HG03045 (cell line): Measurements from ENCODE around the gene PRKAR2B.
"Not testable (repeated sequence)": the region's sequence is repeated elsewhere in the genome, so short reads cannot be mapped to it uniquely, and the experiment has no call there.

Source experiments
- ATAC-seq: cut with Tn5 transposase; IDR thresholded peaks from one replicate; pipeline ENCODE4 v1.9.1; 2021; ENCODE audit warnings: mild to moderate bottlenecking, moderate library complexity; ENCODE audit not compliant: unreplicated experiment

Gene PRKAR2B

GRCh38 chr7:107026166-107026565 is 18.3 kb upstream of the PRKAR2B start:
- no peak for ATAC-seq

- no peak for ATAC-seq
These were observed 17.3 kb upstream of the PRKAR2B start for GRCh38 chr7:107027208-107027607.

GRCh38 chr7:107029061-107029763 is 15.3 kb upstream of the PRKAR2B start:
- no peak for ATAC-seq

- no peak for ATAC-seq
These were observed 14.7 kb upstream of the PRKAR2B start for GRCh38 chr7:107029764-107030286.

- no peak for ATAC-seq
These were observed 12.5 kb upstream of the PRKAR2B start for GRCh38 chr7:107032050-107032449.

GRCh38 chr7:107032720-107033438 is 11.6 kb upstream of the PRKAR2B start:
- ATAC-seq = no peak

GRCh38 chr7:107034553-107034952 is 10.0 kb upstream of the PRKAR2B start:
- no peak for ATAC-seq

- no peak for ATAC-seq
These were observed 9.1 kb upstream of the PRKAR2B start for GRCh38 chr7:107035446-107035845.

- ATAC-seq = no peak
These were observed 8.0 kb upstream of the PRKAR2B start for GRCh38 chr7:107036535-107036934.

GRCh38 chr7:107037717-107038603 is 6.5 kb upstream of the PRKAR2B start:
- ATAC-seq = no peak

GRCh38 chr7:107039199-107039900 is 5.2 kb upstream of the PRKAR2B start:
- no peak for ATAC-seq

GRCh38 chr7:107041097-107041496 is 3.4 kb upstream of the PRKAR2B start:
- ATAC-seq = no peak

- not testable (repeated sequence) for ATAC-seq
These were observed 2.7 kb upstream of the PRKAR2B start for GRCh38 chr7:107041764-107042163.

GRCh38 chr7:107042326-107042910 is 2.1 kb upstream of the PRKAR2B start:
- ATAC-seq = not testable (repeated sequence)

GRCh38 chr7:107043491-107043890 is 1.0 kb upstream of the PRKAR2B start:
- ATAC-seq = no peak

GRCh38 chr7:107043921-107044346 is 571 bp upstream of the PRKAR2B start:
- ATAC-seq = no peak

- ATAC-seq = no peak
These were observed 873 bp downstream of the PRKAR2B start for GRCh38 chr7:107045195-107045960.

GRCh38 chr7:107045980-107046379 is 1.5 kb downstream of the PRKAR2B start:
- ATAC-seq = no peak

- no peak for ATAC-seq
These were observed 2.2 kb downstream of the PRKAR2B start for GRCh38 chr7:107046491-107047259.
